C4-2B (cell line): ENCODE data around the gene SLC25A39.

Source experiments
- CTCF ChIP-seq: fragments of 450-650 bp; conservative IDR thresholded peaks from 2 replicates; pipeline ENCODE4 v1.5.1; 2017; ENCODE audit warnings: mild to moderate bottlenecking
- ZFX ChIP-seq: fragments of 450-650 bp; IDR thresholded peaks from 2 replicates; pipeline ENCODE4 v1.6.1; 2017

DNA sequence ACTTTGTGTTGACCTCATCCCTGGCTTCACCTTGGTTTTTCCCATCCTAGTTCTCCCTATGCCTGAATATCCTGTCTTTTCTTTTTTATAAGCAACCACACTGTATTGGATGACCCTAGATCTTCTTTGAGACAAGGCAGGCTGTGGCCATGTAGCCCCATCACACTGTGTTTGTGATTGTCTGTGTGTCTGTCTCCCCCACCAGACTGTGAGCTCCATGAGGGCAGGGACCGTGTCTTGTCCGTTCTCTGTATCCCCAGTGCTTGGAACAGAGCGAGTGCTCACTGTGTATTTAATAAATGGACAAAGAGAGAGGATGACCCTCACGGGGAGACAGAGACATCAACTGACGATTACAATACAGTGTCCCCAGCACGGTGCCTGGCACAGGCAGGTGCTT is 7.1 kb downstream of the SLC25A39 start:
- TF ChIP-seq CTCF, result no peak
- TF ChIP-seq ZFX, result no peak
